Measurements from ENCODE around the gene REXO2. TPM values are rescaled to one million over a fixed set of nuclear protein-coding genes. Genes with fewer than 3 reads are reported as not detected.

Gene REXO2
- total and polyA plus RNA-seq, 2 donors (not counting 1 experiment from before 2014, with no cell fraction given): 27.7 to 37.2 TPM

- Histone ChIP-seq H3K36me3 (replicated peaks in 1 of 2; ENCODE audit: control extremely low read depth in 1 of 2, control insufficient read depth in 1 of 2, extremely low read depth in 1 of 2, insufficient read depth in 2 of 2, low read length in 1 of 2) (no peaks in the 10 kb centered on the region), H3K79me2 (ENCODE audit: control insufficient read depth, insufficient read depth, low read length) (no peaks in the 10 kb centered on the region), H3K4me1 (ENCODE audit: control insufficient read depth in 2 of 2, insufficient read depth in 2 of 2, low read length in 2 of 2) (no peaks in the 10 kb centered on the region), H3K4me2 (replicated peaks; ENCODE audit: low read depth, low read length, poor library complexity, severe bottlenecking) (no peak overlapping the region), H3K27me3 (replicated peaks in 1 of 4; ENCODE audit: control extremely low read depth in 1 of 4, control insufficient read depth in 3 of 4, insufficient read depth in 4 of 4, low read length in 3 of 4) (peaks cover 0 to 3% (median 0%) of the 10 kb centered on the region in 4 experiments), H2AFZ (ENCODE audit: insufficient read depth, low read depth, low read length, poor library complexity, severe bottlenecking) (no peak overlapping the region), H3K4me3 (ENCODE audit: control extremely low read depth in 1 of 5, extremely low read depth in 1 of 5, insufficient read depth in 1 of 5, low read depth in 2 of 5, low read length in 4 of 5) (no peak overlapping the region), H4K20me1 (ENCODE audit: control insufficient read depth, insufficient read depth, low read length, poor library complexity, severe bottlenecking) (no peaks in the 10 kb centered on the region), H3K9me3 (ENCODE audit: control extremely low read depth in 1 of 3, control insufficient read depth in 2 of 3, insufficient read depth in 1 of 3, low read length in 2 of 3) (no peaks in the 10 kb centered on the region), H3K27ac (ENCODE audit: low read length in 2 of 2) (no peak overlapping the region), H3K9ac (ENCODE audit: low read length) (no peak overlapping the region)
- no peaks in the 10 kb centered on the region for H3K9me3 Mint-ChIP-seq (ENCODE audit: insufficient read depth)
- POLR2A ChIA-PET: interaction anchor here (0.7 kb wide), 1 partner anchor 294 kb away, joined by 3 read pairs; no protein-coding TSS in a partner anchor
- peaks cover 3% of the 10 kb centered on the region for H3K27me3 Mint-ChIP-seq
- H3K27ac Mint-ChIP-seq: no peak overlapping the region
- H3K4me3 Mint-ChIP-seq: no peak overlapping the region
- ATAC-seq (ENCODE audit: low read depth) (no peak), DNase-seq (no peak)
- CTCF ChIA-PET: interaction anchor here (1.4 kb wide), 1 partner anchor 13 kb away, joined by 3 read pairs; no protein-coding TSS in a partner anchor
- WGBS (ENCODE audit: insufficient coverage): no CpG with 5 or more reads among the region's 4 CpGs
- H3K4me1 Mint-ChIP-seq: peaks cover 2% of the 10 kb centered on the region
- intact Hi-C loops (cut with micrococcal nuclease): no loop called here
- no peak for TF ChIP-seq CTCF (IDR thresholded peaks at IDR 0.05)
- TF ChIP-seq EZH2 (IDR thresholded peaks at IDR 0.05; ENCODE audit: borderline replicate concordance, insufficient read depth, low read depth, low read length, poor library complexity, severe bottlenecking): no peak
Measured at GRCh38 chr11:114392735-114393667, 46.3 kb upstream of the REXO2 start.

- no peak overlapping the region for H3K27ac ChIP-seq (ENCODE audit: low read length in 2 of 2)
- peaks cover 20% of the 10 kb centered on the region for H3K4me1 Mint-ChIP-seq
- H2AFZ ChIP-seq (ENCODE audit: insufficient read depth, low read depth, low read length, poor library complexity, severe bottlenecking): no peak overlapping the region
- TF ChIP-seq EZH2 (IDR thresholded peaks at IDR 0.05; ENCODE audit: borderline replicate concordance, insufficient read depth, low read depth, low read length, poor library complexity, severe bottlenecking) (no peak), CTCF (IDR thresholded peaks at IDR 0.05) (no peak)
- H3K4me2 ChIP-seq (replicated peaks; ENCODE audit: low read depth, low read length, poor library complexity, severe bottlenecking): no peak overlapping the region
- H3K27me3 Mint-ChIP-seq: no peaks in the 10 kb centered on the region
- H3K36me3 ChIP-seq (replicated peaks in 1 of 2; ENCODE audit: control extremely low read depth in 1 of 2, control insufficient read depth in 1 of 2, extremely low read depth in 1 of 2, insufficient read depth in 2 of 2, low read length in 1 of 2): no peaks in the 10 kb centered on the region
- H3K27me3 ChIP-seq (replicated peaks in 1 of 4; ENCODE audit: control extremely low read depth in 1 of 4, control insufficient read depth in 3 of 4, insufficient read depth in 4 of 4, low read length in 3 of 4): no peaks in the 10 kb centered on the region
- H3K9me3 ChIP-seq (ENCODE audit: control extremely low read depth in 1 of 3, control insufficient read depth in 2 of 3, insufficient read depth in 1 of 3, low read length in 2 of 3): no peaks in the 10 kb centered on the region
- H3K4me3 ChIP-seq (ENCODE audit: control extremely low read depth in 1 of 5, extremely low read depth in 1 of 5, insufficient read depth in 1 of 5, low read depth in 2 of 5, low read length in 4 of 5): no peak overlapping the region
- DNase-seq (no peak), ATAC-seq (ENCODE audit: low read depth) (no peak)
- no peak overlapping the region for H3K27ac Mint-ChIP-seq
- no peak overlapping the region for H3K9ac ChIP-seq (ENCODE audit: low read length)
- no peaks in the 10 kb centered on the region for H4K20me1 ChIP-seq (ENCODE audit: control insufficient read depth, insufficient read depth, low read length, poor library complexity, severe bottlenecking)
- ChIA-PET CTCF (no interaction called here), POLR2A (no interaction called here)
- no peak overlapping the region for H3K4me3 Mint-ChIP-seq
- H3K79me2 ChIP-seq (ENCODE audit: control insufficient read depth, insufficient read depth, low read length): peaks cover 22% of the 10 kb centered on the region
- no peaks in the 10 kb centered on the region for H3K9me3 Mint-ChIP-seq (ENCODE audit: insufficient read depth)
- intact Hi-C loops (cut with micrococcal nuclease): no loop called here
- peaks cover 7 to 10% of the 10 kb centered on the region in 2 donors for H3K4me1 ChIP-seq (ENCODE audit: control insufficient read depth in 2 of 2, insufficient read depth in 2 of 2, low read length in 2 of 2)
- WGBS (ENCODE audit: insufficient coverage): no CpG with 5 or more reads among the region's 3 CpGs
Measured at GRCh38 chr11:114395736-114396135, 43.5 kb upstream of the REXO2 start.
